ENCODE results near the gene WIPF1.

WIPF1 gene

GRCh38 chr2:174529916-174530315 lies 67.7 kb downstream of the WIPF1 start:
- DNase-seq, result no peak

DNA sequence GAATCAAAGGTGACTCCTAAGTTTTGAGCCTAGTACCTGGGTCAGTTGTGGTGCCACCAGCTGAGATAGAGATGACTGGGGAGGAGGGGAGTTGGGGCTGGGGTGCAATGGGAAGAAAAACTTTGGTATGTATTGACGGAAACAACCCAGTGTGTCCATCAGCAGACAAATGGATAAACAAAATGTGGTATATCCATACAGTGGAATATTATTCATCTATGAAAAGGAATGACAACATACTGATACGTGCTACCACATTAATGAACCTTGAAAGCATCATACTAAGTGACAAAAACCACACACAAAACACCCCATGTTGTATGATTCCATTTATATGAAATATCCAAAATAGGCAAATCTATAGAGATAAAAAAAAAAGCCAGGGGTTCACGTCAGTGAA lies 69.6 kb downstream of the WIPF1 start:
- no peak for DNase-seq

- DNase-seq, result no peak
These were observed 70.4 kb downstream of the WIPF1 start for GRCh38 chr2:174527101-174527721.

DNA sequence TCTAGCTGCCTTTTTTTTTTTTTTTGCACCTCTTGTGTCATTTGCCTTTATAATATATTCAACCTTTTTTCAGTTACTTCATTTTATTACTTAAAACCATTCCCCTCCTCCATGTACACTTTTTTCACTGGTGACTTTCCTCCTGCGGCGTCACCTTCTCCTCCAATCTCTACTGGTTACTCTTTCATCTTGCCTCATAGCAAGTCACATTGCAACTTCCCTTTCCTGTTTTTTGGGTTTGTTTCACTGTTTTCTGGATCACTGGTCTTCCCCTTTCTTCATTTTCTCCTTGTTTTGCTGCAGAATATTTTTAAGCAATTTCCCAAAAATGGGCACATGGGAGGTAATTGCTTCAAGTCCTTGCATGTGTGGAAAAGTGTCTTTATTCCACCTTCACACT lies 73.1 kb downstream of the WIPF1 start:
- no peak for DNase-seq

GRCh38 chr2:174522553-174522952 lies 75.1 kb downstream of the WIPF1 start:
- no peak for DNase-seq

DNA sequence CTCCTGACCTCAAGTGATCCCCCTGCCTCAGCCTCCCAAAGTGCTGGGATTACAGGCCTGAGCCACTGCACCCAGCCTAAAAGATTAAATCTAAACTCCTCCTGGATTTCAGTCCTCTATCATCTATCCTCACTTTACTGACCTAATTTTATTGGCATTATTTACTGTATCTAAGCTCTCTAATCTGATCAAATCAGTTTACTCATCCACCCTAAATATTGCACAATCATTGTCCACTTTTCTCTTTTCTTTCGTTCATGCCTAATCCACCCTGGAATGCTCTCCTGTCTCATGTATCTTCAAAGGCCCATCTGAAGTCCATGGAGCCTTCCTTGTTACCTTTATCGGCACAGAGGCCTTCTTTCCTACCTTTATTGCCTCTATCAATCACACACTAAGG lies 79.2 kb downstream of the WIPF1 start:
- DNase-seq, result no peak

DNA sequence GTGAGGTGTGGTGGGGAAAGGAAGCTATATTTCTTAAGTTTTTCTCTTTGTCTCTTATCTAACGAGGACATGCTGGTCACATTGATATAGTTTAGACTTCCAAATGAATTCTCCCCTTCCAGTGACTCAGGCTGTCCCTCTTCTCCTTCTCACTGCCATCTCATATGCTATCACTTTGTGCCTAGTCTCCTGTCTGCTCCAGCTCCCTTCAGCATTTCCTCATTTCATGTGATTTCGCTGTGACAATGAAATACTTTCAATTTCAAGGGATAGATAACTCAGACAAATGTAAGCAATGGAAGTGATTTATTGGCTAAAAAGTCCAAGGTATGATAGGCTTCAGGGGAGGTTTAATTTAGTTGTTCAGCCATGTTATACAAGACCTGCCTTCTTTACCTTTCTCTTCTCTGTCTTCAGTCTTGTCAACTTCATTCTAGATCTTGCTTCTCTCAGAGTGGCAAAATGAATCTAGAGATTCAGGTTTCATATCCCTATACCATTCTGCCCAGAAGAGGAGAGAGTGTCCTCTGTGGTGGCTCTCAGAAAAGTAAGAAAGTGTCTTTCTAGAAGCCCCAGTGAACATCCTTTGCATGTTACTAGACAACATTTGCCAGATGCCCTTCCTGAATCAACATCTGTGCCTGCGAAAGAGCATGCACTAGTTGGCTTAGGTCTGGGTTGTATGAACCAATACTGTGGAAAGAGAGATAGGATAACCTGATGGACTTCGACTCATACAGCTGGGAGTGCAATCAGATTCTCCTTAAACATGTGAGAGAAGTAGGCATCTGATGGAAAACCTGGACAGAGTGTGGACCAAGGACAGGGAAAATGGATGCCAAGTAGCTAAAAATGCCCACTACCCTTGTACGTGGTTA lies 80.9 kb downstream of the WIPF1 start:
- DNase-seq, result no peak

DNA sequence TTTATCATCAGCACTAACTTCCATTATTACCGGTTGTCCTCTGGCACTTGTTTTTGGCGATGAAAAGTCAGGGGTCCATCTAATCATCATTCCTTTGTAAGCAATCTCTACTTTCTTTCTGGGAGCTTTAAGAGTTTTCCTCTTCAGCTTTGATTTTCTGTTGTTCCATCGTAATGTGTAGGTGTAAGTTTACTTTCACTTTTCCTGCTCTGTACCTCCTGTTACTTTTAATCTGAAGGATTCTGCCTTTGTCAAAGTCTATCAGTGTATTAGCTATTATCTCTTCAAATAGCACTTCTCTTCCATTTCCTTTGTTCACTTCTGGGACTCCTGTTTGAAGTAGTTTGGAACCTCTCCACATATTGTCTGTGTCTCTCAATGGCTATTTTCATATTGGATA lies 85.3 kb downstream of the WIPF1 start:
- DNase-seq, result no peak

DNA sequence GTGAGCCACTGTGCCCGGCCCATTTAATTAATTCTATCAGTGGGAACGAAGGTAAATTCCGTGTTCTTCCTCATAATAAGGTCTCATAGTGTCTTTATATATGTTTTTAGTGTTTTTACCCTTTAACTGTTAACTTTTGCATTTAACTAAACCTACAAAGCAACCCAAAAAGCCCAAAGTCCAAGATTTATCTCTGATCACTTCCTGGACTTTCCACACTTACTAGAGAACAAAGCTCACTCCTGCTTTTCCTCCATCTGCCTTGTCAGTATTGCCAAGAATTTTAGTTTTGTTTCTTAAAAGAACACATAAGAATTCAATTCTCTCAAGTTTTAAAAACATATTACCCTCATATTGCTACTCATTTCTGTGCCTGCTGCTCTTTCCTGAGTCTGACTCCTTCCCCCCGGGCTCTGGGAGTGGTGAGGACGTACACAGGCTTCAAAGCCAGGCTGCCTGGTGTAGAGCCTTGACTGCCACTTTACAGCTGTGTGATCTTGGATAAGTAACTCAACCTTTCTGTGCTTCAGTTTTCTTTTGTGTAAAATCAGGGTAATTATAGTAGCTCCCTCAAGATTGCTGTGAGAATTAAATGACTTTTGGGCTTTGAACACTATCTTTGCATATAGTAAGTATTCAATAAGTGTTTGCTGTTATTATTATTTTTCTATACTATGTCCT lies 85.9 kb downstream of the WIPF1 start:
- DNase-seq, result no peak

DNA sequence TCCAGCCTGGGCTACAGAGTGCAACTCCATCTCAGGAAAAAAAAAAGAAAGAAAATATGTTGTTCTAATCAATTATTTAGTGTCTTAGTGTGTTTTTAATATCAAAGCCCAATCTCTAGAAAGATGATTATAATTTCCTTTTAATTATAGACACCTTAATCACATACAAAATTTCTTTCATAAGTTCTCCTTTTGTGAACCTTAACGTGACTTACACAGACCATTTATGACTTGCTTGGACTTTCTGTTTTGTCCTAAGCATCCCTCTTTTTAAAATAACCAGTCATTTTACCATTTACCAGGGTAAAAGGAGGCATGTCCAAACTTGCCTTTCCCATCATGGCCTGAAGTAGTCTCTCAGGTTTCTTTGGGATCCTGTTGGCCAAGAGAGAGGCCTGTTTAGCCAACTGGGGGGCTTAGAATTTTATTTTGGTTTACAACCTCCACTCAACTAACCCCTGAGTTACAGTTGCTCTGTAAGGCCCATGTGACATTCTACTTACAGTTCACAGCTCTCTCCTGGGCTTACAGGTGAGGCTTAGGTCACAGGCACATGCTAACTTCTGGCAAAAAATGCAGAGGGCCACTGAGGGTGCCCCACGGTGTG lies 86.9 kb downstream of the WIPF1 start:
- no peak for DNase-seq
